Measurements from ENCODE around the gene KCTD2. TPM values are rescaled to one million over a fixed set of nuclear protein-coding genes. Genes with fewer than 3 reads are reported as not detected.
A peak's percentile ranks its signal among the peaks of the same experiment; 100 is the strongest.

Gene KCTD2
- total and polyA plus RNA-seq, 9 of the 15 experiments (the other 6 are each of a cell fraction or from before 2014, with no cell fraction given) = 1.7 to 32.9 (median 15.8) TPM

DNA sequence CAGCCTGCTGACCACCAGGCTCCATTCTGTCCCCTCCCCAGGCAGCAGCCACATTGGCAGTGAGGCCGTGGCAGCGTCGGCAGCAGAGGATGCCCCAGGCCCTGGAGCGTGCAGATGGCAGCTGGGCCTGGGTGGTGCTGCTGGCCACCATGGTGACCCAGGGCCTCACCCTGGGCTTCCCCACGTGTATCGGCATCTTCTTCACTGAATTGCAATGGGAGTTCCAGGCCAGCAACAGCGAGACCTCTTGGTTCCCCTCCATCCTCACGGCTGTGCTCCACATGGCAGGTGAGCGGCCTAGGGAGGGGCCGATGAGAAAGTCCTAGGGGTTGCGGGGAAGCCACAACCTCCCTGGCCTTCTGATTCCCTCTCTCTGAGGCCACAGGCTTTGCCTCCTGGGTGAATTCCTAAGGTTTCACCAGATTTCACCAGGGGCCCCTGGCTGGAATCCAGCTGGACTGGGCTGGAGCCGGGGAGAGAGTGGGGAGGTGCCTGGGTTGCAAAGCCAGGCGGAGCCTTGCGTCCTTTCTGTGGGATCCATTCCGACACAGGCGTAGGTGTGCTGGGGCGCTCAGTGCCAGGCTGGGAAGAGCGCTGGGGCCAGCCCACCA is 46.6 kb downstream of the KCTD2 start:
- Histone ChIP-seq H3K27ac (ENCODE audit: extremely low read depth, low read depth, low read length) (no peak overlapping the region; the same call in 2 of the 3 replicates), H3K9ac (ENCODE audit: insufficient read depth in 1 of 2, low read depth in 2 of 2, low read length in 2 of 2) (peak overlapping the region in 1 of 2 experiments; percentile 63; a peak in 2 of 4 replicates), H3K4me3 (no peak overlapping the region), H2AFZ (ENCODE audit: low read depth, low read length) (no peak overlapping the region), H3K4me2 (ENCODE audit: insufficient read depth, low read length) (no peak overlapping the region), H4K20me1 (replicated peaks; ENCODE audit: control insufficient read depth, insufficient read depth, low read length) (no peaks in the 10 kb centered on the region), H3K27me3 (ENCODE audit: control insufficient read depth in 2 of 2, insufficient read depth in 2 of 2, low read length in 2 of 2) (no peaks in the 10 kb centered on the region; a peak in 1 of 5 replicates), H3K9me3 (replicated peaks; ENCODE audit: control insufficient read depth, insufficient read depth, low read depth, low read length) (no peaks in the 10 kb centered on the region), H3K36me3 (ENCODE audit: control insufficient read depth, insufficient read depth, low read length) (no peaks in the 10 kb centered on the region), H3K9me1 (ENCODE audit: control insufficient read depth, insufficient read depth, low read length) (peaks cover 3% of the 10 kb centered on the region), H3K79me2 (ENCODE audit: control insufficient read depth, insufficient read depth, low read length) (no peaks in the 10 kb centered on the region; the same call in 2 of the 3 replicates), H3K4me1 (replicated peaks in 1 of 2; ENCODE audit: control insufficient read depth in 2 of 2, insufficient read depth in 2 of 2, low read length in 2 of 2) (peaks cover 48 to 69% of the 10 kb centered on the region in 2 experiments)
- DNase-seq (ENCODE audit: extremely low read depth in 1 of 4, low spot score in 3 of 4) = no peak
- ATAC-seq = no peak
- FAIRE-seq = no peak
- intact Hi-C loops (cut with micrococcal nuclease) (no loop called here), in situ Hi-C loops (cut with MboI) (no loop called here)
- 84% methylated on average over 17 of the region's 18 CpGs for WGBS (ENCODE audit: insufficient coverage, low coverage, missing lambda C conversion rate)
- no TSS peak for BruUV-seq (replicated peaks)
- no peak for TF ChIP-seq HNRNPUL1 (IDR thresholded peaks at IDR 0.05; ENCODE audit: low read length)
- 0 out of 2 replicates have a peak, but pooled peaks have one; percentile 12 for TF ChIP-seq POLR2G (IDR thresholded peaks at IDR 0.05; ENCODE audit: low read depth, low read length)
- TF ChIP-seq, protein P1, sequence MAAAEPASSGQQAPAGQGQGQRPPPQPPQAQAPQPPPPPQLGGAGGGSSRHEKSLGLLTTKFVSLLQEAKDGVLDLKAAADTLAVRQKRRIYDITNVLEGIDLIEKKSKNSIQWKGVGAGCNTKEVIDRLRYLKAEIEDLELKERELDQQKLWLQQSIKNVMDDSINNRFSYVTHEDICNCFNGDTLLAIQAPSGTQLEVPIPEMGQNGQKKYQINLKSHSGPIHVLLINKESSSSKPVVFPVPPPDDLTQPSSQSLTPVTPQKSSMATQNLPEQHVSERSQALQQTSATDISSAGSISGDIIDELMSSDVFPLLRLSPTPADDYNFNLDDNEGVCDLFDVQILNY (CRISPR knock-in tag; IDR thresholded peaks at IDR 0.05) = no peak
- TF ChIP-seq, protein P2, sequence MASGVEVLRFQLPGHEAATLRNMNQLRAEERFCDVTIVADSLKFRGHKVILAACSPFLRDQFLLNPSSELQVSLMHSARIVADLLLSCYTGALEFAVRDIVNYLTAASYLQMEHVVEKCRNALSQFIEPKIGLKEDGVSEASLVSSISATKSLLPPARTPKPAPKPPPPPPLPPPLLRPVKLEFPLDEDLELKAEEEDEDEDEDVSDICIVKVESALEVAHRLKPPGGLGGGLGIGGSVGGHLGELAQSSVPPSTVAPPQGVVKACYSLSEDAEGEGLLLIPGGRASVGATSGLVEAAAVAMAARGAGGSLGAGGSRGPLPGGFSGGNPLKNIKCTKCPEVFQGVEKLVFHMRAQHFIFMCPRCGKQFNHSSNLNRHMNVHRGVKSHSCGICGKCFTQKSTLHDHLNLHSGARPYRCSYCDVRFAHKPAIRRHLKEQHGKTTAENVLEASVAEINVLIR (CRISPR knock-in tag; IDR thresholded peaks at IDR 0.05) = no peak
- TF ChIP-seq, protein P3, sequence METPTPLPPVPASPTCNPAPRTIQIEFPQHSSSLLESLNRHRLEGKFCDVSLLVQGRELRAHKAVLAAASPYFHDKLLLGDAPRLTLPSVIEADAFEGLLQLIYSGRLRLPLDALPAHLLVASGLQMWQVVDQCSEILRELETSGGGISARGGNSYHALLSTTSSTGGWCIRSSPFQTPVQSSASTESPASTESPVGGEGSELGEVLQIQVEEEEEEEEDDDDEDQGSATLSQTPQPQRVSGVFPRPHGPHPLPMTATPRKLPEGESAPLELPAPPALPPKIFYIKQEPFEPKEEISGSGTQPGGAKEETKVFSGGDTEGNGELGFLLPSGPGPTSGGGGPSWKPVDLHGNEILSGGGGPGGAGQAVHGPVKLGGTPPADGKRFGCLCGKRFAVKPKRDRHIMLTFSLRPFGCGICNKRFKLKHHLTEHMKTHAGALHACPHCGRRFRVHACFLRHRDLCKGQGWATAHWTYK (CRISPR knock-in tag; IDR thresholded peaks at IDR 0.05) = no peak
- TF ChIP-seq, protein P4, sequence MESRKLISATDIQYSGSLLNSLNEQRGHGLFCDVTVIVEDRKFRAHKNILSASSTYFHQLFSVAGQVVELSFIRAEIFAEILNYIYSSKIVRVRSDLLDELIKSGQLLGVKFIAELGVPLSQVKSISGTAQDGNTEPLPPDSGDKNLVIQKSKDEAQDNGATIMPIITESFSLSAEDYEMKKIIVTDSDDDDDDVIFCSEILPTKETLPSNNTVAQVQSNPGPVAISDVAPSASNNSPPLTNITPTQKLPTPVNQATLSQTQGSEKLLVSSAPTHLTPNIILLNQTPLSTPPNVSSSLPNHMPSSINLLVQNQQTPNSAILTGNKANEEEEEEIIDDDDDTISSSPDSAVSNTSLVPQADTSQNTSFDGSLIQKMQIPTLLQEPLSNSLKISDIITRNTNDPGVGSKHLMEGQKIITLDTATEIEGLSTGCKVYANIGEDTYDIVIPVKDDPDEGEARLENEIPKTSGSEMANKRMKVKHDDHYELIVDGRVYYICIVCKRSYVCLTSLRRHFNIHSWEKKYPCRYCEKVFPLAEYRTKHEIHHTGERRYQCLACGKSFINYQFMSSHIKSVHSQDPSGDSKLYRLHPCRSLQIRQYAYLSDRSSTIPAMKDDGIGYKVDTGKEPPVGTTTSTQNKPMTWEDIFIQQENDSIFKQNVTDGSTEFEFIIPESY (CRISPR knock-in tag; IDR thresholded peaks at IDR 0.05) = 0 out of 2 replicates have a peak, but pooled peaks have one; percentile 10
- no peak for TF ChIP-seq STAT5B (CRISPR knock-in tag; IDR thresholded peaks at IDR 0.05)
- no peak for TF ChIP-seq MEF2D (tag; conservative IDR thresholded peaks at IDR 0.05; ENCODE audit: low read depth)
- TF ChIP-seq NCOA6 (IDR thresholded peaks at IDR 0.05) = no peak
- no peak for TF ChIP-seq ZNF263 (CRISPR knock-in tag; IDR thresholded peaks at IDR 0.05; ENCODE audit: borderline replicate concordance)
- no peak for TF ChIP-seq KLF10 (CRISPR knock-in tag; IDR thresholded peaks at IDR 0.05)
- TF ChIP-seq TRIM28 (IDR thresholded peaks at IDR 0.05) = no peak
- ChIA-PET CTCF (ENCODE audit: low intra/inter-chr PET ratio) (no interaction called here), POLR2A (interaction anchor here (0.9 to 1.7 kb wide), 3 partner anchors 19 to 61 kb away, joined by 3 to 8 read pairs (median 4); partner anchors contain the start of gene JPT1)
